Stimulated activated CD4-positive, alpha-beta T cell treated with anti-CD3 and anti-CD28 coated beads, Interleukin-2, amount 100 ng/mL, for 4 hours (primary cell): ENCODE data around the gene FHAD1.

Experiments
- DNase-seq: peaks from one replicate; pipeline ENCODE4 v3.0.0-alpha.2; 2020; ENCODE audit warnings: low read depth

The FHAD1 gene

DNA sequence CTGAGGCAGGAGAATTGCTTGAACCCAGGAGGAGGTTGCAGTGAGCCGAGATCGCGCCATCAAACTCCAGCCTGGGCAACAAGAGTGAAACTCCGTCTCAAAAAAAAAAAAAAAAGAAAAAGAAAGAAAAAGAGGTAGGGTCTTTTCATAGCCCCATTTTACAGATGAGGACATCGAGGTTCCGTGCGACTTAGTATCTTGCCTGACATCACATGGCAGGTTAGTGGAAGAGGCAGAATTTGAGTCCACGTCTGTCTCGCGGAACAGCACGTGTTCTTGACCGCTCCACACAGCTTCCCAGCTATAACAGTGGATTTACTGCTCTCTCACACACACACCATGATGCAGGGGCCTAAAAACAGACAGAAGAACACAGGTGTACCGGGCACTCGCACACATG lies 192.3 kb downstream of the FHAD1 start:
- no peak for DNase-seq

DNA sequence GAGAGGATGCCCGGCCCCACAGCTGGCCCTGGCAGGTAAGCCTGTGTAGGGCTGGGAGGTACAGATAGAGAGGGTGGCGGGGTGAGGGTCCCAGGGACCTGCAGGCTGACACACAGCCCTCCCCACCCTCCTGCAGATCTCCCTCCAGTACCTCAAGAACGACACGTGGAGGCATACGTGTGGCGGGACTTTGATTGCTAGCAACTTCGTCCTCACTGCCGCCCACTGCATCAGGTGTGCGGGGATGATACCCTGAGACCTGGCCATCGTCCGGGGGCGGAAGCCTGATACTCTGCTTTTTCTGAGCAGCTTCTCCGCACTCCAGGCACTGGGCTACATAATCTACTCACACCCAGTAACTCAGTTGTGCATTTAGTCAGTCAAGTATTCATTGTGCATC lies 193.3 kb downstream of the FHAD1 start:
- no peak for DNase-seq

DNA sequence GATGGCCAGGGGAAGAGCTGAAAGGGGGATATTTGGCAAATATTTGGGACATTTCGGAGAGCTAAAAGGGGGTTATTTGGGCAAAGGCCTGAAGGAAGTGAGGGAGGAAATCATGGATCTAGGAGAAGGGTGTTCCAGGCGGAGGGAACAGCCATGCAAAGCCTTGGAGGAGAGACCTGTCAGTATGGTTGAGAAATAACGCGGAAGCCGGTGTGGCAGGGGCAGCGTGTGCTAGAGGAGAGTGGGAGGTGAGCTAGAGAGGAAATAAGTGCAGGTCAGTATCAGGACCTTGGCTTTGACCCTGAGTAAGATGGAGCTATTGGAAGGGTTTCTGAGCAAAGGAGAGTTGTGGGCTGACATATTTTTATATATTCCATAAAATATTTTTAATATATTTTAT lies 194.2 kb downstream of the FHAD1 start:
- no peak for DNase-seq

DNA sequence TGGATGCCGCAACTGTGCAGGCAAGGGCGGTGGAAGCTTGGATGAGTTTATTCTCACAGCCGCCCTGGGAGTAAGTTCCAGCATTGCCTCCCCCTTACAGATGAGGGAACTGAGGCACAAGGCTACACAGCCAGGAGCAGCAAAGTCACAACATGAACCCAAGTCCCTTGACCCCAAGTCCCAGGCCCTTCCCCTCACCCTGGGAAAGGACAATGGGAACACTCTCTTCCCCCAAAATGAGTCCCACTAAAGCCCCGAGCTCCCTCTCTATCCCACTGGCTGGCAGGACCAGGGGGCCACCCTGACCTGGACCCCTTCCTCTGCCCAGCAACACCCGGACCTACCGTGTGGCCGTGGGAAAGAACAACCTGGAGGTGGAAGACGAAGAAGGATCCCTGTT lies 195.1 kb downstream of the FHAD1 start:
- no peak for DNase-seq

DNA sequence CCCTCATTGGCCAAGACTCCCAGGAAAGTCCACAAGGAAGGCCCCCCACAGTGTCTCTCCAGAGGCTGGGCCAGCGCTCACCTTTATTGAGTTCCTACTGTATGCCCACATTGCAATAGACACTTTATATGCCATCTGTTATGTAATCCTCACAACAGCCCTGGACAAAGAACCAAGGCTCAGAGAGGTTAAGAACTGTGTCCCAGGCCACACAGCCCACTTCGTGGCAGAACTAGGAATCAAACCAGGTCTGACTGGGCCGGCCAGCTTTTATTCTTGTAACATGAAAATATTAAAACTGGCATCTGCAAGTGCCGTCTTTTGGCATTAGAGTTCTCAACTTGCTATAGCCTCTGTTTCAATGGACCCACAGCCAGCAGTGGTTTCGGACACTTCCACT lies 195.7 kb downstream of the FHAD1 start:
- no peak for DNase-seq

DNA sequence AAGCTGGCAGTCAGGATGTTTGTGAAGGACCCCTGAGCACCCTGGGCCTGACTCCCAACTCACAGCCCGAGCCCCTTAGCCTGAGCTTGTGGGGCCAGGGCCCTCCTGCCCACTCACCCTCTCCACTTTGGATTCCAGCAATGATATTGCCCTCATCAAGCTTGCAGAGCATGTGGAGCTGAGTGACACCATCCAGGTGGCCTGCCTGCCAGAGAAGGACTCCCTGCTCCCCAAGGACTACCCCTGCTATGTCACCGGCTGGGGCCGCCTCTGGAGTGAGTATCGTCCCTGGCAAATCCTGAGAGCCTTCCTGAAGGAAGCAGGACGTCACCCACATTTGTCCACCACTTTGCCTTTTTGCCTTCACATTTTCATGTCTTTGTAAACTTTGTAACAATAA lies 196.3 kb downstream of the FHAD1 start:
- no peak for DNase-seq

DNA sequence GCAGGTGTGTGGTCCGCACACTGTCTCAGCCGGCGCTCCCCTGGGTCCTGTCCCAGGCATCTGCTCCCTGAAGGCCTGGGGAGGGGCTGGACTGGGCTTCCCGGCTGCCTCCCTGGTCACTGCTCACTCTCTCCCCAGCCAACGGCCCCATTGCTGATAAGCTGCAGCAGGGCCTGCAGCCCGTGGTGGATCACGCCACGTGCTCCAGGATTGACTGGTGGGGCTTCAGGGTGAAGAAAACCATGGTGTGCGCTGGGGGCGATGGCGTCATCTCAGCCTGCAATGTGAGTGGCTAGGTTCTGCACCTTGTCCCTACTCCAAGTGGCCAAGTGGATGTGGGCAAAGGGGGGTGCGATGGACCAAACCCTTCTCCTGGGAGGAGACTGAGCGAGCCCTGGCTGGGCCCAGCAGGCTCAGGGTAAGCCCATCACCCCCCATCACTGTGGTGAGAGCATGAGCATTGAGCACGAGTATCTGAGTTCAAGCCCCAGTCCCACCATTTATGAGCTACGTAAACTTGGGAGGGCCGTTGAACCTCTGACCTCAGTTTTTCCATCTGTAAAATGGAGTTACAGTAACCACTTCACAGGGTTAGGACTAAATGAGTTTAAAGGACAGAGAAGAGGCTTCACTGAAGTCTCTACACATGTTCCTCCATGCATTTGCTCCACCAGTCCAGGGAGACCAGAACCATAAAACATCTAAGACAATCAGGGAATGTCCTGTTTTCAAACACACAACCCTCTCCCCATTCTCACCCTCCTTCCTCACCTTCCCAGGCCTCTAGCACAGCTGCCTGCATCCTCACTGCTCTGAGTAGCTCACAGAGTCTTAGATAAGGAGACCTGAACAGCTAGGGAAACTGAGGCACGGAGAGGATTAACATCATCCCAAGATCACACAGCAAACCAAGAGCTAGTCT lies 197.7 kb downstream of the FHAD1 start:
- DNase-seq, result no peak

DNA sequence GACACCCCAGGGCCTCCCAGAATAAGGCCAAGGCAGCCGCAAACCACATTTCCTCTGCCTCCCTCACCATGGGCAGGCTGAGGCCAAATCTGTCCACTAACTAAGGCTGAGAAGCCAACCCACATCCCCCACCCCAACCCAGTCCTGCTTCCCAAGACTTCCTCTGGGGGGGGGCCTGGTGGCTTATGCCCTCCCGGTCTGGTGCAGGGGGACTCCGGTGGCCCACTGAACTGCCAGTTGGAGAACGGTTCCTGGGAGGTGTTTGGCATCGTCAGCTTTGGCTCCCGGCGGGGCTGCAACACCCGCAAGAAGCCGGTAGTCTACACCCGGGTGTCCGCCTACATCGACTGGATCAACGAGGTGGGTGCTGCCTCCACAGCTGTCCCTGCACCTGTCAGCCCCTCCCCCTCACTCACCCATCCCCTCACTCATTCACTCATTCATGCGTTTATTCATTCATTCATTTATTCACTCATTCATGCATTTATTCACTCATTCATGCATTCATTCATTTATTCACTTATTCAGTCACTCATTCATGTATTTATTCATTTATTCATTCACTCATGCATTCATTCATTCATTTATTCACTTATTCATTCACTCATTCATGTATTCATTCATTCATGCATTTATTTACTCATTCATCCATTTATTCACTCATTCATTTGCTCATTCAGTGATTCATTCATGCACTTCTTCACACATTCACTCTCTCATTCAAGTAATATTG lies 198.5 kb downstream of the FHAD1 start:
- no peak for DNase-seq

DNA sequence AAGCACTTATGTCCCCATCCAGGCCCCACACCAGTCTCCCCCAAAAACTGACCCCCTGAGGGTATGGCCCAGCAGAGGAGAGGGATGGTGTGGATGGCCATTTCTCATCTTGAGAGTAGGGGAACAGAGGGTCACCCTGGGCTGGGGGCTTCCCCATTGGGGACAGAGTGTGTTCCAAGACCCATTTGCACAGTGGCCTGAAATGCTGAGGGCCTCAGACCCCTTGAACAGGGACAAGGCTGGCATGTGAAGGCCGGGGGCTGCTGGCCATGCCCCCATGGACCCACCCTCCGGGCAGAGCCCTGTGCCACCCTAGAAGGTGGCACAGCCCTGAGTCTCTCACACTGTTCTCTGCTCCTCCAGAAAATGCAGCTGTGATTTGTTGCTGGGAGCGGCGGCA lies 199.2 kb downstream of the FHAD1 start:
- no peak for DNase-seq
